ENCODE measurements around the gene DHRS13. TPM values are rescaled to one million over a fixed set of nuclear protein-coding genes. Genes with fewer than 3 reads are reported as not detected.

Gene DHRS13
- total RNA-seq, 2 donors from 2014 or later = 3.7 to 12.2 TPM

DNA sequence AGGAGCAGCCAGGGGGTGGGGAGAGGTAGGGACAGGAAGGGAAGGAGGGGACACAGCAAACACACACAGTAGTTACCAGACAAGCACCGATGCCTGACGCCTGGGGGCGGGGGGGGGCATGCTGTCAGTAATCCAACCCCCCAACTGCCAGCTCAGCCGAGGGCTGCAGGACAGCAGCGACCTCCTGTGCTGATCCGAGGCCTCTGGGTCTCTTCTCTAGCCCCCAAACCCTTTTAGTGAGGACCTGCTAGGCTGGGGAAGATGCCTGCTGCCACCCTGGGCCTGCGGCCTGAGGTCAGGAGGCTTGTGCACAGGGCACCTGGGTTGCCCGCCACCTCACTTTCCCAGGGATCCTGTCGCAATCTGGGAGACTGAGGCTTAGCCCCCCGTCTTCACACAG is 16.9 kb downstream of the DHRS13 start:
- ATAC-seq (ENCODE audit: insufficient number of reproducible peaks, low FRiP score, low read depth) (no peak), DNase-seq (ENCODE audit: low spot score) (no peak)
- TF ChIP-seq, protein P1, sequence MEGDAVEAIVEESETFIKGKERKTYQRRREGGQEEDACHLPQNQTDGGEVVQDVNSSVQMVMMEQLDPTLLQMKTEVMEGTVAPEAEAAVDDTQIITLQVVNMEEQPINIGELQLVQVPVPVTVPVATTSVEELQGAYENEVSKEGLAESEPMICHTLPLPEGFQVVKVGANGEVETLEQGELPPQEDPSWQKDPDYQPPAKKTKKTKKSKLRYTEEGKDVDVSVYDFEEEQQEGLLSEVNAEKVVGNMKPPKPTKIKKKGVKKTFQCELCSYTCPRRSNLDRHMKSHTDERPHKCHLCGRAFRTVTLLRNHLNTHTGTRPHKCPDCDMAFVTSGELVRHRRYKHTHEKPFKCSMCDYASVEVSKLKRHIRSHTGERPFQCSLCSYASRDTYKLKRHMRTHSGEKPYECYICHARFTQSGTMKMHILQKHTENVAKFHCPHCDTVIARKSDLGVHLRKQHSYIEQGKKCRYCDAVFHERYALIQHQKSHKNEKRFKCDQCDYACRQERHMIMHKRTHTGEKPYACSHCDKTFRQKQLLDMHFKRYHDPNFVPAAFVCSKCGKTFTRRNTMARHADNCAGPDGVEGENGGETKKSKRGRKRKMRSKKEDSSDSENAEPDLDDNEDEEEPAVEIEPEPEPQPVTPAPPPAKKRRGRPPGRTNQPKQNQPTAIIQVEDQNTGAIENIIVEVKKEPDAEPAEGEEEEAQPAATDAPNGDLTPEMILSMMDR (IDR thresholded peaks at IDR 0.05) = no peak
- Histone ChIP-seq H3K4me1 (ENCODE audit: control insufficient read depth in 1 of 2, low read depth in 2 of 2) (peaks cover 3 to 12% of the 10 kb centered on the region in 2 donors), H3K27ac (no peak overlapping the region), H3K36me3 (peaks cover 41% of the 10 kb centered on the region), H3K27me3 (replicated peaks; ENCODE audit: insufficient read depth) (no peaks in the 10 kb centered on the region), H3K9me3 (no peaks in the 10 kb centered on the region), H3K4me3 (no peak overlapping the region)

DNA sequence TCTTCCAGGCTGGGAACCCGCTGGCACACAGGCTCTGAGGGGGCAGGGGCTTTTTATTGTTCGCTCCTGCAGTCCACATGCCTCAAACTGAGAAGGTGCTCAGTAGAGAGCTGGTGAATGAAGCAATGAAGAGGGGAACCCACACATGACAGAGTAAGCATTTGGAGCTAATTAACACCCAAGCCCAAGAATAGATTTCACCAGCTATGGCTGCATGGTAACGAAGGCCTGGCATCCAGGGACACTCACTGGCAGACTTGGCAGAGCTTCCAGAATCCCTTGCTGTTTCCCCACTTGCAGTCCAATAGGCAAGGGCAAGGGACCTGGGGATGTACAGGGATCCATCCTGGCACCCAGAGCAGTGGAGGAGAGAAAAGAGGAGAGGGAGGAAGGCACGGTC is 17.5 kb downstream of the DHRS13 start:
- no peak for DNase-seq (ENCODE audit: low spot score)
- peaks cover 3 to 6% of the 10 kb centered on the region in 2 donors for H3K4me1 ChIP-seq (ENCODE audit: control insufficient read depth in 1 of 2, low read depth in 2 of 2)
- H3K27ac ChIP-seq = no peak overlapping the region
- no peaks in the 10 kb centered on the region for H3K27me3 ChIP-seq (replicated peaks; ENCODE audit: insufficient read depth)
- H3K36me3 ChIP-seq = peaks cover 47% of the 10 kb centered on the region
- H3K9me3 ChIP-seq = no peaks in the 10 kb centered on the region
- TF ChIP-seq, protein P1 (IDR thresholded peaks at IDR 0.05) = no peak
- H3K4me3 ChIP-seq = no peak overlapping the region
- no peak for ATAC-seq (ENCODE audit: insufficient number of reproducible peaks, low FRiP score, low read depth)

DNA sequence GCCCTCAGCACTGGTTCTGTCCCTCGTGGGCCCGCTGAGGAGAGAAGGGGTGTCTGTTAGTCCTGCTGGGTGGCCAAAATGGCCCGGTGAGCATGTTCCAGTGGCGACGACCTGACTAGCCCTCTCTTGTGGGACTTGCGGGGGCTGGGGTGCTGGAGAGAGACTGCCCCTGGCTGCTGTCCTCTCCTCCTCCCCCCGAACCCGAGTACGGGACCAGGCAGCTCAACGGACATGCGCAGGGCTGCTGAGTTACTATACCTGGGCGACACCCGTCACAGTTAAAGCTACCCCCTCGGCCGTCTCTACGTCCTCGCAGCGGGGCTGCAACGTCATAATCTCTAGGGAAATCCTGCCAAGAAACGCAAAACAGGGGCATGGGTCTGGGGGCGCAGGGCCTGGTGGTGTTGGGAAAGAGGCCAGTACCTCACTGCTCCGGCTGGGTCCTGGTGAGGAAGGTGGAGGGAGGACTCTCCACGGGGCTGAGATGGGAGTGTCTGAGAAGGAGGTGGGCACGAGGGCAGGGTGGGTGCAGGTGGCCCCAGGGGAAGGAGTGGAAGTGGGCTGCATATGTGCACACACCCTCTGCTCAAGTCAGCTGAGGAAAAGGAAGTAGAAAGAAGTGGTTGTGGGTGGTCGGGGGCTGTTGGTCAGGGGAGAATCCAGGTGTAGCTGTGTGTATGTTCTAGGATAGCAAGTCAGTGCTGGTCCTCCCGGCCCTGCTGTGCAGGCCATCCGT is 18.7 kb downstream of the DHRS13 start:
- Histone ChIP-seq H3K4me3 (no peak overlapping the region), H3K9me3 (no peaks in the 10 kb centered on the region), H3K27me3 (replicated peaks; ENCODE audit: insufficient read depth) (no peaks in the 10 kb centered on the region), H3K36me3 (peaks cover 59% of the 10 kb centered on the region), H3K27ac (no peak overlapping the region), H3K4me1 (ENCODE audit: control insufficient read depth in 1 of 2, low read depth in 2 of 2) (no peaks in the 10 kb centered on the region)
- no peak for DNase-seq (ENCODE audit: low spot score)
- TF ChIP-seq, protein P1 (IDR thresholded peaks at IDR 0.05) = no peak
- ATAC-seq (ENCODE audit: insufficient number of reproducible peaks, low FRiP score, low read depth) = no peak

DNA sequence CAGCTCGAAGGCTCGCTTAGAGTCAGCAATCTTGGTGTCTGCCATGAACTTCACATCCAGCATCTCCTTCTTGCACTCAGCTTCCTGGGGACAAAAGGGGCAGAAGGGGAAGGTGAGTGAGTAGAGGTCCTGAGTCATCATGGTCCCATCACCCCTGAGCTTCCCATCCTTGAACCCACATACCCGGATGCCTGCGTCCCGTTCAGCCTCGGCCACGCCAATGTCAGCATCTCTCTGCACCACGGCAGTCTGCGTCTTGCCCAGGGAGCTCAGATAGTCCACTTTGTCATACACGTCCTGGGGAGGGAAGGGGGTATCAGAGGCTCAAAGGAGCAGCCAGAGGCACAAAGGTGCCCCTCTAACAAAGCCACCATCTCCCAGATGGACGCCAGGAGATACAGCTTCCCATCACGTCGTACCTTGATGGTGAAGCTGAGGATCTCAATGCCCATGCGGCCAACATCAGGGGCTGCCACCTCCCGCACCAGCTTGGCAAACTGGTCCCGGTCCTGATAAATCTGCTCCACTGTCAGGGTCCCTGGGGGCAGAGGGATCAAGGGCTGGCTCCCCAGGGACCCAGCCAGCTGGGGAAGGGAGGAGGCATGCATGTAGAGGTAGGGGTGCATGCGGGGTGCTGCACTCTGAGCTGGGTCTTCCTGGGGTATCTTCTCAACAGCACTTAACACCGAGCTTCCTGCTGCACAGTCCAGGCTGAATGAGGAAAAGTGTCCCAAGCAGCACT is 20.6 kb downstream of the DHRS13 start:
- no peak for DNase-seq (ENCODE audit: low spot score)
- no peak for ATAC-seq (ENCODE audit: insufficient number of reproducible peaks, low FRiP score, low read depth)
- TF ChIP-seq, protein P1 (IDR thresholded peaks at IDR 0.05) = no peak
- no peaks in the 10 kb centered on the region for H3K9me3 ChIP-seq
- no peak overlapping the region for H3K4me3 ChIP-seq
- H3K27me3 ChIP-seq (replicated peaks; ENCODE audit: insufficient read depth) = no peaks in the 10 kb centered on the region
- H3K4me1 ChIP-seq (ENCODE audit: control insufficient read depth in 1 of 2, low read depth in 2 of 2) = no peaks in the 10 kb centered on the region
- H3K36me3 ChIP-seq = peaks cover 65% of the 10 kb centered on the region
- H3K27ac ChIP-seq = no peak overlapping the region

DNA sequence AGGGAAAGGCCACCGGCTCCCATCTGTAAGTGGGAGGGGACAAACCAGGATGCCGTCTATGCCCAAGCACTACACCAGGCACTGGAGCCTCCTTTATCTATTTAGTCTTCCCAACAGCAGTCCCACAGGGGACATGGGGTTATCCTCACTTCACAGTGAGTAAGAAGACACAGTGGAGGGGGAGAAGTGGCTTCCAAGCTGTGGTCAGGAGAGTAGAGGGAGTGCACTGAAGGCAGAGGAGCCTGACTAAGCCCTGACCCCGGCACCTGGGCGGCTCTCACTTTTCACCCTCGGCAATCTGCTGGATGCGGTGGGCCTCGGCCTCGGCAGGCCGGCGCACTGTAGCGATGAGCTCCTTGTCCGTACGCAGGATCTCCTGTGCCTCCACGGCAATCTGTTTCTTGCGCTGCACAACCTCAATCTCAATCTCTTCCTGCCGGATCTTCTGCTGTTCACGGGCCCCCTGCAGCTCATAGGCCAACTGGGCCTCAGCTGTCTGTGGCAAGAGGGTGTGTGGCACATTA is 21.3 kb downstream of the DHRS13 start:
- H3K4me3 ChIP-seq = no peak overlapping the region
- H3K9me3 ChIP-seq = no peaks in the 10 kb centered on the region
- DNase-seq (ENCODE audit: low spot score) (no peak), ATAC-seq (ENCODE audit: insufficient number of reproducible peaks, low FRiP score, low read depth) (no peak)
- H3K27me3 ChIP-seq (replicated peaks; ENCODE audit: insufficient read depth) = no peaks in the 10 kb centered on the region
- no peaks in the 10 kb centered on the region for H3K4me1 ChIP-seq (ENCODE audit: control insufficient read depth in 1 of 2, low read depth in 2 of 2)
- no peak overlapping the region for H3K27ac ChIP-seq
- H3K36me3 ChIP-seq = peaks cover 65% of the 10 kb centered on the region
- TF ChIP-seq, protein P1 (IDR thresholded peaks at IDR 0.05) = no peak
